Natural killer cell (primary cell): ENCODE results near the gene CMPK1. TPM values are rescaled to one million over a fixed set of nuclear protein-coding genes. Genes with fewer than 3 reads are reported as not detected.

Experiments
- ATAC-seq, 3 donors: fragments of 150-1000 bp in 2 of 3; fragments of 200-7000 bp in 1 of 3; cut with Tn5 transposase; 1 replicate in 1 of 3; 2 replicates in 2 of 3; pipeline ENCODE4 v1.10.0; 2021; ENCODE audit warnings: mild to moderate bottlenecking in 2 of 3, moderate library complexity in 2 of 3
- DNase-seq, 2 donors: peaks; one replicate each; pipeline versions ENCODE4 v3.0.0 to v3.0.0-alpha.2; 2013 to 2021; ENCODE audit warnings: mixed read lengths in 1 of 2
- H3K27ac ChIP-seq: one replicate; pipeline ENCODE4 v1.5.1; 2013; ENCODE audit warnings: mild to moderate bottlenecking, low read length
- H3K27me3 ChIP-seq: one replicate; pipeline ENCODE4 v1.6.1; 2013; ENCODE audit warnings: low read length; ENCODE audit not compliant: control insufficient read depth, insufficient read depth
- H3K36me3 ChIP-seq: one replicate; pipeline ENCODE4 v1.6.1; 2013; ENCODE audit warnings: low read length; ENCODE audit not compliant: control insufficient read depth, insufficient read depth
- H3K4me1 ChIP-seq: one replicate; pipeline ENCODE4 v1.6.1; 2013; ENCODE audit warnings: low read length; ENCODE audit not compliant: control insufficient read depth, insufficient read depth
- H3K4me3 ChIP-seq: one replicate; pipeline ENCODE4 v1.5.1; 2013; ENCODE audit warnings: low read length
- H3K9me3 ChIP-seq: one replicate; pipeline ENCODE4 v1.6.1; 2013; ENCODE audit warnings: low read length; ENCODE audit not compliant: control insufficient read depth, insufficient read depth
- H3K27ac Mint-ChIP-seq, 2 donors: one replicate each; pipeline ENCODE4 v1.8.0; 2022; ENCODE audit warnings: mild to moderate bottlenecking in 2 of 2, mixed read lengths in 2 of 2, moderate library complexity in 1 of 2
- H3K27me3 Mint-ChIP-seq, 2 donors: one replicate each; pipeline ENCODE4 v1.8.0; 2022; ENCODE audit warnings: low read depth in 2 of 2, mixed read lengths in 2 of 2
- H3K36me3 Mint-ChIP-seq: one replicate; pipeline ENCODE4 v1.8.0; 2022; ENCODE audit warnings: mixed read lengths
- H3K4me1 Mint-ChIP-seq, 2 donors: one replicate each; pipeline ENCODE4 v1.8.0; 2022; ENCODE audit warnings: mixed read lengths in 2 of 2
- H3K4me3 Mint-ChIP-seq: one replicate; pipeline ENCODE4 v1.8.0; 2022; ENCODE audit warnings: mild to moderate bottlenecking, moderate library complexity, mixed read lengths
- H3K9me3 Mint-ChIP-seq, 2 donors: one replicate each; pipeline ENCODE4 v1.8.0; 2022; ENCODE audit warnings: mixed read lengths in 2 of 2
- CTCF ChIP-seq: fragments of 200-600 bp; IDR thresholded peaks from one replicate; pipeline ENCODE4 v1.8.0; 2022; ENCODE audit warnings: antibody characterized with exemption
- WGBS: methylation state at CpG from one replicate; pipeline ENCODE4 v1.1.7; 2013; ENCODE audit warnings: missing lambda C conversion rate; ENCODE audit not compliant: insufficient coverage; 5-methylcytosine and 5-hydroxymethylcytosine counted together
- intact Hi-C: fragments of 100-400 bp; cut with micrococcal nuclease; formaldehyde crosslinking; loops from one replicate; pipeline ENCODE4 v1.14.2; 2022
- total RNA-seq, 4 donors: library from RNA; stranded (reverse); fragments of 120-200 nt in 1 of 4; gene quantifications; one replicate each; pipeline versions ENCODE4 v1.2.3 to v1.2.4, GENCODE V29; 2013 to 2022

CMPK1 gene
- total RNA-seq, 3 donors from 2014 or later (not counting 1 experiment from before 2014, with no cell fraction given) = 70.6 to 76.1 (median 74.1) TPM

GRCh38 chr1:47330212-47330611, 3.4 kb upstream of the CMPK1 start:
- Histone ChIP-seq H3K4me1 (peaks cover 18% of the 10 kb centered on the region), H3K36me3 (no peaks in the 10 kb centered on the region), H3K27me3 (no peaks in the 10 kb centered on the region), H3K4me3 (no peak overlapping the region), H3K9me3 (no peaks in the 10 kb centered on the region), H3K27ac (no peak overlapping the region)
- Mint-ChIP-seq H3K4me1 (peaks cover 11 to 12% of the 10 kb centered on the region in 2 donors), H3K27me3 (no peaks in the 10 kb centered on the region), H3K4me3 (no peak overlapping the region), H3K9me3 (no peaks in the 10 kb centered on the region), H3K36me3 (no peaks in the 10 kb centered on the region), H3K27ac (no peak overlapping the region)
- no peak for TF ChIP-seq CTCF
- 60% methylated on average over 1 of the region's 1 CpG for WGBS
- ATAC-seq (no peak), DNase-seq (no peak)
- intact Hi-C loops = no loop called here

GRCh38 chr1:47331875-47332274, 1.7 kb upstream of the CMPK1 start:
- Histone ChIP-seq H3K4me1 (peaks cover 20% of the 10 kb centered on the region), H3K4me3 (no peak overlapping the region), H3K27me3 (no peaks in the 10 kb centered on the region), H3K9me3 (no peaks in the 10 kb centered on the region), H3K27ac (no peak overlapping the region), H3K36me3 (no peaks in the 10 kb centered on the region)
- ATAC-seq (no peak), DNase-seq (no peak)
- no peak for TF ChIP-seq CTCF
- H3K4me3 Mint-ChIP-seq = no peak overlapping the region
- H3K36me3 Mint-ChIP-seq = no peaks in the 10 kb centered on the region
- H3K27ac Mint-ChIP-seq = peak overlapping the region in 1 of 2 donors; percentile 3
- 98% methylated on average over 2 of the region's 2 CpGs for WGBS
- H3K9me3 Mint-ChIP-seq = no peaks in the 10 kb centered on the region
- H3K4me1 Mint-ChIP-seq = peaks cover 17 to 18% of the 10 kb centered on the region in 2 donors
- intact Hi-C loops = no loop called here
- H3K27me3 Mint-ChIP-seq = no peaks in the 10 kb centered on the region

GRCh38 chr1:47332779-47333577, 612 bp upstream of the CMPK1 start:
- Histone ChIP-seq H3K4me3 (peak overlapping the region; percentile 84), H3K36me3 (no peaks in the 10 kb centered on the region), H3K4me1 (peaks cover 20% of the 10 kb centered on the region), H3K9me3 (no peaks in the 10 kb centered on the region), H3K27ac (peak overlapping the region; percentile 86), H3K27me3 (no peaks in the 10 kb centered on the region)
- no peaks in the 10 kb centered on the region for H3K27me3 Mint-ChIP-seq
- H3K4me1 Mint-ChIP-seq = peaks cover 19 to 21% of the 10 kb centered on the region in 2 donors
- H3K9me3 Mint-ChIP-seq = no peaks in the 10 kb centered on the region
- H3K4me3 Mint-ChIP-seq = no peak overlapping the region
- intact Hi-C loops = no loop called here
- DNase-seq (no peak), ATAC-seq (no peak)
- WGBS = 67% methylated on average over 19 of the region's 19 CpGs
- no peaks in the 10 kb centered on the region for H3K36me3 Mint-ChIP-seq
- H3K27ac Mint-ChIP-seq = no peak overlapping the region
- TF ChIP-seq CTCF = no peak
